ENCODE results near the gene TPTE2.

- TF ChIP-seq CTCF (IDR thresholded peaks at IDR 0.05) = no peak
- no peak for TF ChIP-seq NR3C1 (IDR thresholded peaks at IDR 0.05)
- TF ChIP-seq ZC3H11A (IDR thresholded peaks at IDR 0.05) = no peak
- TF ChIP-seq POLR2A (IDR thresholded peaks at IDR 0.05; ENCODE audit: low read length) = no peak
- TF ChIP-seq RCOR1 (IDR thresholded peaks at IDR 0.05; ENCODE audit: low read depth, low read length) = no peak
- TF ChIP-seq, protein P1, sequence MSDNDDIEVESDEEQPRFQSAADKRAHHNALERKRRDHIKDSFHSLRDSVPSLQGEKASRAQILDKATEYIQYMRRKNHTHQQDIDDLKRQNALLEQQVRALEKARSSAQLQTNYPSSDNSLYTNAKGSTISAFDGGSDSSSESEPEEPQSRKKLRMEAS (IDR thresholded peaks at IDR 0.05) = no peak
- no peak for TF ChIP-seq USF2 (IDR thresholded peaks at IDR 0.05)
- TF ChIP-seq RAD21 (conservative IDR thresholded peaks at IDR 0.05 in 1 of 2, IDR thresholded peaks at IDR 0.05 in 1 of 2) = no peak
- no peak for TF ChIP-seq MAFK (IDR thresholded peaks at IDR 0.05; ENCODE audit: partially characterized antibody)
- TF ChIP-seq, protein P2, sequence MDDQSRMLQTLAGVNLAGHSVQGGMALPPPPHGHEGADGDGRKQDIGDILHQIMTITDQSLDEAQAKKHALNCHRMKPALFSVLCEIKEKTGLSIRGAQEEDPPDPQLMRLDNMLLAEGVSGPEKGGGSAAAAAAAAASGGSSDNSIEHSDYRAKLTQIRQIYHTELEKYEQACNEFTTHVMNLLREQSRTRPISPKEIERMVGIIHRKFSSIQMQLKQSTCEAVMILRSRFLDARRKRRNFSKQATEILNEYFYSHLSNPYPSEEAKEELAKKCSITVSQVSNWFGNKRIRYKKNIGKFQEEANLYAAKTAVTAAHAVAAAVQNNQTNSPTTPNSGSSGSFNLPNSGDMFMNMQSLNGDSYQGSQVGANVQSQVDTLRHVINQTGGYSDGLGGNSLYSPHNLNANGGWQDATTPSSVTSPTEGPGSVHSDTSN (IDR thresholded peaks at IDR 0.05) = no peak
- no peak for TF ChIP-seq GATA3 (IDR thresholded peaks at IDR 0.05; ENCODE audit: borderline replicate concordance)
- TF ChIP-seq CBX8 (IDR thresholded peaks at IDR 0.05) = no peak
- no peak for TF ChIP-seq FOXS1 (CRISPR knock-in tag; IDR thresholded peaks at IDR 0.05)
Observed at GRCh38 chr13:19572280-19572679, 10.9 kb upstream of the TPTE2 start.
